Measurements from ENCODE around the gene FGD3.

GRCh38 chr9:93051680-93052089 lies 104.4 kb downstream of the FGD3 start:
- TF ChIP-seq POLR2AphosphoS5 (IDR thresholded peaks at IDR 0.05; ENCODE audit: insufficient read depth in 1 of 2, low read depth in 1 of 2) (no peak), CTCF (IDR thresholded peaks at IDR 0.05) (no peak), POLR2A (IDR thresholded peaks at IDR 0.05) (no peak)

All from vagina (tissue), 2 donors.